22Rv1 (cell line): ENCODE results near the gene AFP.

Source experiments
- H3K27ac ChIP-seq: fragments of 450-650 bp; 2 replicates; pipeline ENCODE4 v1.5.1; 2017
- CTCF ChIP-seq: fragments of 450-650 bp; IDR thresholded peaks from 2 replicates; pipeline ENCODE4 v1.5.1; 2017; ENCODE audit warnings: mild to moderate bottlenecking
- ZFX ChIP-seq: fragments of 450-650 bp; IDR thresholded peaks from 2 replicates; pipeline ENCODE4 v1.6.1; 2017; ENCODE audit warnings: antibody characterized with exemption, borderline replicate concordance

Gene AFP

DNA sequence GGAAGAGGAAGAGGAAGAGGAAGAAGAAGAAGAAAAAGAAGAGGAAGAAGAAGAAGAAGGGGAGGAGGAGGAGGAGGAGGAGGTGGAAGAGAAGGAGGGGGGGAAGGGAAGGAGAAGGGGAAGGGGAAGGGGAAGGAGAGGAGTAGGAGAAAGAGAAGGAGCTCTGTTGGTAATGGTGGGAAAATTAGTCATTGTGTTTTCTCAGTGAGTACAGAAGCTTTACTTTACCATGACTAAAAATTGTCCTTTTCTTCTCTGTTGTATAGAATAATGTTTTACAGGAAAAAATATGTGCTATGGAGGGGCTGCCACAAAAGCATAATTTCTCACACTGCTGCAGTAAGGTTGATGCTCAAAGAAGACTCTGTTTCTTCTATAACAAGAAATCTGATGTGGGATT is 49.6 kb downstream of the AFP start:
- TF ChIP-seq ZFX, result no peak
- no peak for TF ChIP-seq CTCF

DNA sequence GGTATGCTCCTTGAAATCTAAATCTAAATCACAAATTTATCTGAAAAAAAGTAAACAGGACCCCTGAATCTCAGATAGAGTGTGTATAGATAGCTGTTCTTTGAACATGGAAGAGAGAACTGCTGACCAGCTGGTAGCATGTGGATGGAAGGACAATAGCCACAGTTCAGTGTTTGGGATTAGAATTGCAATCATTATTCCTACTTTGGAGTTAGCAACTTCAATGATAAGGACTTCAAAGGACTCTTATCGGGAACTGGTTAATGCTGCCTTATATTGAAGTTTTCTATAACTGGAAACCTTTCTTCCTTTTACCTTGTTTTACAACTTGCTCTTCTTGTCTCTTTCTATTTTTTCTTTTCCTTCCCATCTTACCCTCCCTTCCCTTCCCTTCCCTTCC is 50.5 kb downstream of the AFP start:
- TF ChIP-seq CTCF (no peak), ZFX (no peak)
- H3K27ac ChIP-seq, result no peak overlapping the region

More for the DNA sequence above, 49.6 kb downstream of the AFP start:
- no peak overlapping the region for H3K27ac ChIP-seq

DNA sequence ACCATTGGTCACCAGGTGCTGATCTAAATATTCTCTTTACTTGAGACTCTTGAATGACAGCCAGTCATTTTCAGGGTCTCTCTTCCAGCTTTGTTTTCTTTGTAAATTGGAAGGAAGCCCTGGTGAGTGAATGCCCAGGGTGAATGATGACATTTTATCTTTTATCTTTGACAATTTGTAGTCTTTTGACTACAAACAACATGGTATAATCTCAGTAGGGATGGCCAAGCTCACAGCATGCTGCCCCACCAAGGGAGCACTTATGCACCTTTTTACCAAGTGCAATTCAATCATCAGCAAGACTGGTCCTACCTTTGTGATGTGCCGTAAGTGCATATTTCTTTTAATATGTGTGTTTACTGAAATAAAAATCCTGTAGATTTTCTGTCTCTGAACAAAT is 51.2 kb downstream of the AFP start:
- no peak overlapping the region for H3K27ac ChIP-seq
- no peak for TF ChIP-seq CTCF
- TF ChIP-seq ZFX, result no peak

- H3K27ac ChIP-seq, result no peak overlapping the region
- TF ChIP-seq CTCF (no peak), ZFX (no peak)
Observed at GRCh38 chr4:73499996-73500765, 64.2 kb downstream of the AFP start.

DNA sequence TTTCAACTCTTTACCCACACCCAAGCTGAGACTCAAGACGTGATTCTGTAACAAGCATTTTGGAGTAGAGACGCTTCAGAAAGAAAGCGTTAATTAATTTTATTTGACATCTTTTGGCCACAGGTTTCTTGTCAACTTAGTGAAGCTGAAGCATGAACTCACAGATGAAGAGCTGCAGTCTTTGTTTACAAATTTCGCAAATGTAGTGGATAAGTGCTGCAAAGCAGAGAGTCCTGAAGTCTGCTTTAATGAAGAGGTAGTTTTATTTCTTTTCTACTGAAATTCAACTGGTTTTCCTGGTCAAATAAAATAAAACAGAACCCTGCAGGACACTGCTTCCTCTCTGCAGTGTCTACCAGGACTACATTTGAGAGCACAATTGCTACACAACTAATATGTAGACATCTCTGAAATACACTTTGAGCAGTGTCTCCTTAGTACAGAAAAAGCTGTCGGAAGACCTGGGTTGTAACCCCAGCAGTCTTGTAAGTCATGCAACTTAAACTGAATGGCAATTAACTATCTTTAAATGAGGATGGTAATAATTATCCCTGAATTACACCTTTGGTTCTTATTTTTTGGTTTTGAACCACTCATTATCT is 65.7 kb downstream of the AFP start:
- no peak overlapping the region for H3K27ac ChIP-seq
- no peak for TF ChIP-seq CTCF
- TF ChIP-seq ZFX, result no peak

- TF ChIP-seq CTCF, result no peak
- TF ChIP-seq ZFX, result no peak
- H3K27ac ChIP-seq, result no peak overlapping the region
Observed at GRCh38 chr4:73505567-73505966, 69.5 kb downstream of the AFP start.
